GM18951 (cell line): ENCODE results near the gene CD9.

Experiments
- POLR2A ChIP-seq: IDR thresholded peaks from 4 replicates; pipeline ENCODE4 v1.6.1; 2011; ENCODE audit warnings: mild to moderate bottlenecking; ENCODE audit not compliant: insufficient read length, insufficient read depth; ENCODE audit errors: extremely low read depth
- in situ Hi-C: fragments of 300-500 bp; cut with MboI; formaldehyde crosslinking; loops from one replicate; pipeline ENCODE4 v1.12.0; 2022; ENCODE audit warnings: low sequenced_read_pairs, mixed read lengths, inconsistent platforms; ENCODE audit not compliant: unreplicated experiment

The CD9 gene

GRCh38 chr12:6226002-6226678 is 25.9 kb downstream of the CD9 start:
- in situ Hi-C loops = no loop called here
- no peak for TF ChIP-seq POLR2A

- no peak for TF ChIP-seq POLR2A
- in situ Hi-C loops = no loop called here
These were observed 26.5 kb downstream of the CD9 start for GRCh38 chr12:6226679-6227051.

- no peak for TF ChIP-seq POLR2A
- in situ Hi-C loops = no loop called here
These were observed 28.5 kb downstream of the CD9 start for GRCh38 chr12:6228535-6229223.

- in situ Hi-C loops = no loop called here
- no peak for TF ChIP-seq POLR2A
These were observed 29.3 kb downstream of the CD9 start for GRCh38 chr12:6229224-6230218.

GRCh38 chr12:6230321-6231110 is 30.3 kb downstream of the CD9 start:
- no peak for TF ChIP-seq POLR2A
- in situ Hi-C loops = no loop called here

GRCh38 chr12:6231359-6232268 is 31.4 kb downstream of the CD9 start:
- in situ Hi-C loops = no loop called here
- no peak for TF ChIP-seq POLR2A

GRCh38 chr12:6233121-6233971 is 33.1 kb downstream of the CD9 start:
- in situ Hi-C loops = no loop called here
- no peak for TF ChIP-seq POLR2A

- no peak for TF ChIP-seq POLR2A
- in situ Hi-C loops = no loop called here
These were observed 34.0 kb downstream of the CD9 start for GRCh38 chr12:6234214-6234613.

- TF ChIP-seq POLR2A = no peak
- in situ Hi-C loops = no loop called here
These were observed 34.7 kb downstream of the CD9 start for GRCh38 chr12:6234906-6235305.

GRCh38 chr12:6235499-6235898 is 35.3 kb downstream of the CD9 start:
- in situ Hi-C loops = no loop called here
- no peak for TF ChIP-seq POLR2A

GRCh38 chr12:6235906-6236640 is 35.9 kb downstream of the CD9 start:
- TF ChIP-seq POLR2A = no peak
- in situ Hi-C loops = no loop called here

- in situ Hi-C loops = no loop called here
- TF ChIP-seq POLR2A = no peak
These were observed 36.4 kb downstream of the CD9 start for GRCh38 chr12:6236641-6236940.
